Measurements from ENCODE around the gene SGO2.

Gene SGO2, protein sequence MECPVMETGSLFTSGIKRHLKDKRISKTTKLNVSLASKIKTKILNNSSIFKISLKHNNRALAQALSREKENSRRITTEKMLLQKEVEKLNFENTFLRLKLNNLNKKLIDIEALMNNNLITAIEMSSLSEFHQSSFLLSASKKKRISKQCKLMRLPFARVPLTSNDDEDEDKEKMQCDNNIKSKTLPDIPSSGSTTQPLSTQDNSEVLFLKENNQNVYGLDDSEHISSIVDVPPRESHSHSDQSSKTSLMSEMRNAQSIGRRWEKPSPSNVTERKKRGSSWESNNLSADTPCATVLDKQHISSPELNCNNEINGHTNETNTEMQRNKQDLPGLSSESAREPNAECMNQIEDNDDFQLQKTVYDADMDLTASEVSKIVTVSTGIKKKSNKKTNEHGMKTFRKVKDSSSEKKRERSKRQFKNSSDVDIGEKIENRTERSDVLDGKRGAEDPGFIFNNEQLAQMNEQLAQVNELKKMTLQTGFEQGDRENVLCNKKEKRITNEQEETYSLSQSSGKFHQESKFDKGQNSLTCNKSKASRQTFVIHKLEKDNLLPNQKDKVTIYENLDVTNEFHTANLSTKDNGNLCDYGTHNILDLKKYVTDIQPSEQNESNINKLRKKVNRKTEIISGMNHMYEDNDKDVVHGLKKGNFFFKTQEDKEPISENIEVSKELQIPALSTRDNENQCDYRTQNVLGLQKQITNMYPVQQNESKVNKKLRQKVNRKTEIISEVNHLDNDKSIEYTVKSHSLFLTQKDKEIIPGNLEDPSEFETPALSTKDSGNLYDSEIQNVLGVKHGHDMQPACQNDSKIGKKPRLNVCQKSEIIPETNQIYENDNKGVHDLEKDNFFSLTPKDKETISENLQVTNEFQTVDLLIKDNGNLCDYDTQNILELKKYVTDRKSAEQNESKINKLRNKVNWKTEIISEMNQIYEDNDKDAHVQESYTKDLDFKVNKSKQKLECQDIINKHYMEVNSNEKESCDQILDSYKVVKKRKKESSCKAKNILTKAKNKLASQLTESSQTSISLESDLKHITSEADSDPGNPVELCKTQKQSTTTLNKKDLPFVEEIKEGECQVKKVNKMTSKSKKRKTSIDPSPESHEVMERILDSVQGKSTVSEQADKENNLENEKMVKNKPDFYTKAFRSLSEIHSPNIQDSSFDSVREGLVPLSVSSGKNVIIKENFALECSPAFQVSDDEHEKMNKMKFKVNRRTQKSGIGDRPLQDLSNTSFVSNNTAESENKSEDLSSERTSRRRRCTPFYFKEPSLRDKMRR
- long read RNA-seq, donor 1, partial matches to known transcripts = 0 of 1 reads
- long read RNA-seq, donor 1, other reads (novel, unspliced or antisense) = 0 of 1 reads
- long read RNA-seq, donor 2, full-length matches to known transcripts = 1 of 10 reads
- long read RNA-seq, donor 2, partial matches to known transcripts = 9 of 10 reads
- long read RNA-seq, donor 2, other reads (novel, unspliced or antisense) = 0 of 10 reads
- long read RNA-seq, donor 3, partial matches to known transcripts = 7 of 7 reads
- long read RNA-seq, donor 3, other reads (novel, unspliced or antisense) = 0 of 7 reads
- long read RNA-seq, donor 4, partial matches to known transcripts = 11 of 12 reads
- long read RNA-seq, donor 4, other reads (novel, unspliced or antisense) = 0 of 12 reads
- long read RNA-seq, donor 5, partial matches to known transcripts = 19 of 19 reads
- long read RNA-seq, donor 5, other reads (novel, unspliced or antisense) = 0 of 19 reads
- long read RNA-seq, donor 6, partial matches to known transcripts = 19 of 19 reads
- long read RNA-seq, donor 6, other reads (novel, unspliced or antisense) = 0 of 19 reads
- long read RNA-seq, donor 7, full-length matches to known transcripts = 1 of 30 reads
- long read RNA-seq, donor 7, partial matches to known transcripts = 29 of 30 reads
- long read RNA-seq, donor 7, other reads (novel, unspliced or antisense) = 0 of 30 reads
- long read RNA-seq, donor 8, partial matches to known transcripts = 8 of 9 reads
- long read RNA-seq, donor 8, other reads (novel, unspliced or antisense) = 0 of 9 reads

DNA sequence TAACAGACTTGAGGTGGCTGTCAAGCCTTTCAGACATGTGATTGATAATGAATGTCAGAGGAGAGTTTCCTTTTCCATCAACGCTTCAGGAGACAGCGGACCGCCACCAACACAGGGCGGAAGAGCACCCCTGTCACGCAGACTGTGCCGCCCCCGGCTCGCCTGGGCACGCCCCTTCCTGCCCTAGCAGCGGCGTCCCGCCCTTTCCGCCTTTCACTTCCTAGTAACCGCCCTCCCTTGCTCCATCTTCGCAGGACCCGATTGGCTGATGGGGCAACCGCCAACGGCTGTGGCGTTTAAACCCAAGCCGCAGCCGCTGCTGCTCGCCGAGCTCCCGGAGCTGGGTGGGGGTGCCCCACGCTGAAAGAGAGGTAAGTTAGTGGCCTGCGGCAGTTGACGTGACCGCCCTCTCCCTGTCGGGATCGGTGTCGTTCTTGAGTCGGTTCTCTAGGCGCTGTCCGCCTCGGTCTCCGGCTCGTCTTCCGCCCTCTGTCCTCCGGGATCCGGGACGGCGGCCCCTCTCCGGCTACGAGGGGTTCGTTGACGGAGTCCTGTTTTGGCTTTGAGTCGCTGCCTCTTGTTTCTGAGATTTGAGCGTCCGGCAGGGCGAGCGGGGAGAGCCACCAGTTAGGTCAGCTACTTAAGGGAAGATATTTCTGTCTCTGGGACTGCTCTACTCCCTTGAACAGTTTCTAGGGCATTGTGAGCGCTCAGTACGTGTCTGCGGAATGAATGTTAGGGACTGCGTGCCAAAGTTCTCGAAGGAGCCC lies at the start of gene SGO2:
TSS of gene SGO2 (plus strand) at position 326 of the 770 bp plus-strand sequence. CDS start 6,769 bp downstream, outside the sequence.
- DNase-seq = peak; percentile 87

DNA sequence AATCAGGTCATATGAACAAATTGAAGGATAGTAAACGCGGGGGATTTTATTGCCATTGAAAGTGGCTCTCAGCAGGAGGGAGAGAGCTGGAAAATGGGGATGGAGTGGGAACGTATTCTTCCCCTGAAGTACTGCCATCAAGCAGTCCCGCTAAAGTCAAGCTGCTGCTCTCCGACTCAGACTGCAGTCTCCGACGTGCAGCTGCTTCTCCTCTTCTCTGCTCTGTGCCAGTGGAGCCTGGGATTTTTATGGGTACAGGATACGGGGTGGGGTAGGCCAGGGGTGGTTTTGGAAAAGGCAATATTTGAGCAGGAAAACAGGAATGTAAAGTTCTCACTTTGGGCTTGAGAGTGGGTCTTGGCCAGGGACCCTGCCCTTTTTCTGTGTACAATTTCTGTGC lies 49.2 kb upstream of the SGO2 start:
- no peak for DNase-seq

DNA sequence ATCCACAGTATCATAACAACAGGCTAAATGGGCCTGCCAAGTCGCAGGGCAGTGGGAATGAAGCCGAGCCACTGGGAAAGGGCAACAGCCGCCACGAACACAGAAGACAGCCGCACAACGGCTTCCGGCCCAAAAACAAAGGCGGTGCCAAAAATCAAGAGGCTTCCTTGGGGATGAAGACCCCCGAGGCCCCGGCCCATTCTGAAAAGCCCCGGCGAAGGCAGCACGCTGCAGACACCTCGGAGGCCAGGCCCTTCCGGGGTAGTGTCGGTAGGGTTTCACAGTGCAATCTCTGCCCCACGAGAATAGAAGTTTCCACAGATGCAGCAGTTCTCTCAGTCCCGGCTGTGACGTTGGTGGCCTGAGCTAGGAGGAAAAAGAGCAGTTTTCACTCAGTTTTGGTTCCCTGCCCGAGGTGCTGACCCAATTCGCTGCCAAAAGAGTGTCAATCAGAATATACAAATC lies 48.3 kb upstream of the SGO2 start:
- DNase-seq = no peak

DNA sequence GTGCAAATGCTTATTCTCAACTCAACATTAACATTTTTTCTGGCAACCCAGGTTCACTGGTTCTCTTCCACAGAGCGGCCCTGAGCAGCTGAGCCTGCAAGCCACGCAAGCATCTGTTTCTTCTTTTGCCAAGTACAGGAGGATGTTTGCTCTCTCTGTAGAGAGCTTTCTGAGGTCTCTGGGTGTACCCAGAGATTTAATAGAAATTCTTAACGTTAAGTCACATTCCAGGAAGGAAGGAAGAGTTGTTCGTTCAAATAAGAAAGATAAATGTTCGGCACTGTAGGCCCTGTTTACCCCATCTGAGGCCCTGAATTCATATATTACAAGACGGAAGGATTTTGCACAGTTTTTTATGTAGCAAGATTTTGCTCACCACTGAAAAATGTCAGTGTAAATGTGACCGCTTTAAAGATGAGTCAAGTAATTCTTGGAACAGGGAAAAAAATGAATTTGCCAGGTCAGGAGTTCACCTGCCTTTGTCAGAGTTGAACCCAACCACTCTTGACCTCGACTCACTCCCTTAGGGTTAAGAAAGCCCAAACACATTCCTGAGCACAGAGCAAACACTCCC lies 46.2 kb upstream of the SGO2 start:
- DNase-seq = no peak

DNA sequence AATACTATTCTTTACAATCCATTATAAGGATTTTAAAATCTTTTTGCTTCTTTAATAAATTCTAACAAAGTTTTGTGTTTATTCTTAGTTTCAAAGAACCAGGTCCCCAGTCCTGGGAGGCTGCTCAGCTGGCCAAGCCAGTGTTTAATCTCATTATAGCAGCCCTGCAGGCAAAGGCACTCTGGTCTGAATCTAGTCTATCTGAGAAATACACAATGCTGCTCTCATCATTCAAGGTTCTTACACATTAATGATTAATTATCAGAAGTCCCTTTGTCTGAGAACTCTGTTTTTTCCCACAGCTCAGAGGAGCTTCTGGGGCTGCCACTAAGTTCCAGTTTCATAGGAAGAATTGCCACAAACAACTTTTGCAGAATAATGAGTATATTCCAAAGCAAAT lies 43.8 kb upstream of the SGO2 start:
- no peak for DNase-seq

DNA sequence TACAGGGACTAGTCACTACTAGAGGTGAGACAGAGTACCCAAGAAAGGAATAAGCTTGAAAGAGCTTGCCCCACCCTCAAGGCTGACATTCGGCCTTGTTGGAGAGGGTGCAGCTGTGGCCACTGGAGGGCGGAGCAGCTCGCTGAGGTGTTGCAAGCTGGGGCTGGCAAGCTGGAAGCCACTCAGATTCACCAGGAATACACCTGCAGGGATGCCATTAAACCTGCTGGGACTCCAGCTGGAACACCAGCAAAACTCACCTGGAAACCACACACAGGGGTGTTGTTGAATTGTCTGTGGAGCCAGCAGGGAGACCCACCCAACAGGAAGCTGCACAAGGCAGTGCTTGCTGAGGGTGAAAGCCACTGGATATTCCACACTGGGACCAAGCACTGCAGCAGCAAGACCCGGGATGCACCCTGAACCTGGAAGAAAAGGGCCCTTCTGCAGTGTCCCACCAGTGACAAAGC lies 42.2 kb upstream of the SGO2 start:
- DNase-seq = no peak

DNA sequence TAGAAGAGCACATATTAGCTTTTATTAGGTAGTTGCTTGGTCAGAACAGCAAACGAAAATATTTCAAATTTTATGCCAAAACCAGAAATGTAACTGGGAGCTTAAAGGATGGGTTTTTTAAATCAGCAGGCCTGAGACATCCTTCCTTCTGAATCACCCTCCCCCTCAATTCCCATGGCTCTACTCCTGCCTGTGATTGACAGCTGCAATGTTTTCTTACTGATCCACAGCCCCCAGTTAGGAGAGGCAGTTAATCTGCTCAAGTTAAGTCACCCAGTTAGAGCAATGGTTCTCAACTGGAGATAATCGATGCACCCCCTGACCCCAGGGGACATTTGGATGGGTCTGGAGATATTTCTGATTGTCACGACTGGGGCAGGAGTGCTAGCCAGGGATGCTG lies 41.1 kb upstream of the SGO2 start:
- no peak for DNase-seq

DNA sequence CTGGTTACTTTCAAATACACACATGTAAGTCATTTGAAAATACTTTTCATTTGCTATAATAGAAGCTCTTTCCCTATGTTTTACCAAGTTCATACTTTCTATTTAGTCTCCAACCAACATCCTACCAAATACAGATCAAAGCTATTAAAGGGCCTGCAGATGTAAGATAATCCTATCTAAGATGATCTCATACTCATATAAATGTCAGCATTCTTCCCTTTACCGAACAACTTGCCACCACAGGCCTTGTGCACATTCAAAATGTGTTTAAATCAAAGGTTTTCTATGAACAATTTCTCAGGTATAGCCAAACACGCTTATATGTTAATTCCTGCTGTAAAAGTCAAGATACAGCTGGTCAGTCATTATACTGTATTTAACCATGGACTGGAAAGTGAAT lies 39.5 kb upstream of the SGO2 start:
- no peak for DNase-seq

DNA sequence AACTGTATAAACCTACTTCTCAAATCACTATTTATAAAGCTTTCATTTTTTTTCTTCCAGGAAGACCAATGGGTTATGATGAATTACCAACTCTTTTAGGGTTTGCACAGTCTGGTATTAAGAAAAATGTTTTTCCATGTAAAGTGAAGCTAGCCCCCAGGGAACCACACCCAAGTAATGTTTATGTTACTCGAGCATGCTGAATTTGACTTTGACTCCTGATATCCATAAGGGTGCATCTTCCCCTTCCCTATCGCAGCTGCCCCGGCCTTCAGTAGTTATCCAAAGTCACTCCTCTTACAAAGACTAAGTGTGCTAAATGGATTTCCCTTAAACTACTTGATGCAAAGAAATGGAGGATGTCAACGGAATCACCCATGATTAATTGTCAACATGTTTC lies 37.8 kb upstream of the SGO2 start:
- DNase-seq = no peak

DNA sequence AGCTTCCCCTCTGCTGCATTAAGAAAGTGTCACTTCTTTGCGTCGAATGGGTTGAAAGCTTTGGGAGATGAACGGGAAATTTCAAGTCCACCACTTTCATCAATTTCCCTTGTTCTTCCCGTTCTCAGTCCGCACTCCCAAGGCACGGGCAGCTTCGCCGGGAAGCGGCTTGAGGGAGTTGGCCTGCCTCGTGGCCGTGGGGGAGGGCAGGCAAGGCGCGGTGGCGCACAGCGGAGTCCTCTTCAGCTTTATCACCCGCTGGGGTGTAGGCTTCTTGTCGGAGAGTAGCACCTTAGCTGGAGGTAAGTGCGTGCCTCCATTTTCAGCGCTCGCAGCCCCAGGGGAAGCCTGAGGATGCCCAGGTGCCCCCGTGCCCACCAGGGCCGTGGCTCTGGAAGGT lies 36.0 kb upstream of the SGO2 start:
- DNase-seq = no peak

DNA sequence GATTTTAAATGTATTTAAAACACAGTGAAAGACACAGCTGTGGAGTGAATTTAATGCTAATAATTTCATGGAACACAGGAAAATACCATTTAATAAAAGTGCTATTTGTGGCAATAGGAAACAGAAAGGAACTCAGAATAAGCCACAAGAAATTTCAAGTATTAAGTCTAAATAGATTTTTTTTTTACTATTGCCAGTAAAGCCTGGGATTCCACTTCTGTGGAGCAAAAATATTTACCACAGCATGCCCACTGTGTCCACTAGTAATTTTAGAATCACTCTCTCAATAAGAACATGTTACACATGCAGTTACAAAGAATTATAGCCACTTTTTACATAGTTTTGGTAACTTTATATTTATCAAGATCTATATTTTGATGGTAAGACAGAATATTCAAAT lies 33.4 kb upstream of the SGO2 start:
- DNase-seq = no peak

DNA sequence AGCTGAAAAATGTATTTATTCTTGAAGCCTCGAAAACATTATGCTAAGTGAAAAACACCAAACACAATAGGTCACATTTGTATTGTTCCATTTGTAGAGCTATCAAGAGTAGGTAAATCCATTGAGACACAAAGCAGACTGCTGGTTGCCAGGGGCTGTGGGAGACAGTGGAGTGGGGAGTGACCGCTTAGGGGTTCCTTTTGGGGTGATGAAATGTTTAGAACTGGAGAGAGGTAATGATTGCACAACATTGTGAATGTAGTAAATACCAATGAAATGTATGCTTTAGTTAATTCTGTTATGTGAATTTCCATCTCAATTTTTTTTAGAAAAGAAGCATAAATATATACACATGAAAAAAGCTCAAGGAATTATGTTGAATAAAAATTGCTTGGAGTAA lies 32.0 kb upstream of the SGO2 start:
- no peak for DNase-seq

DNA sequence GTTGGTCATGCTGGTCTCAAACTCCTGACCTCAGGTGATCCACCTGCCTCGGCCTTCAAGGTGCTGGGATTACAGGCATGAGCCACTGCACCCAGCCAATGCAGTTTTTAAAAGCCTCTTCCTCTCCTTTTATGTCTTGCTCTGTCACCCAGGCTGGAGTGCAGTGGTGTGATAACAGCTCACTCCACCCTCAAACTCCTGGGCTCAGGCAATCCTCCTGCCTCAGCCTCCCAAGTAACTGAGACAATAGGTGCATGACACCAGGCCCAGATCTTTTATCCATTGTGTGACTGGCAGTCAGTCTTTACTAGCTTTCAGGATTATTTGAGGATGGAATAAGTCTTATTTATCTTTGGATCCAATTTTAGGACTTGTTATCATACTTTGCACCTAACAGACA lies 29.3 kb upstream of the SGO2 start:
- DNase-seq = no peak

DNA sequence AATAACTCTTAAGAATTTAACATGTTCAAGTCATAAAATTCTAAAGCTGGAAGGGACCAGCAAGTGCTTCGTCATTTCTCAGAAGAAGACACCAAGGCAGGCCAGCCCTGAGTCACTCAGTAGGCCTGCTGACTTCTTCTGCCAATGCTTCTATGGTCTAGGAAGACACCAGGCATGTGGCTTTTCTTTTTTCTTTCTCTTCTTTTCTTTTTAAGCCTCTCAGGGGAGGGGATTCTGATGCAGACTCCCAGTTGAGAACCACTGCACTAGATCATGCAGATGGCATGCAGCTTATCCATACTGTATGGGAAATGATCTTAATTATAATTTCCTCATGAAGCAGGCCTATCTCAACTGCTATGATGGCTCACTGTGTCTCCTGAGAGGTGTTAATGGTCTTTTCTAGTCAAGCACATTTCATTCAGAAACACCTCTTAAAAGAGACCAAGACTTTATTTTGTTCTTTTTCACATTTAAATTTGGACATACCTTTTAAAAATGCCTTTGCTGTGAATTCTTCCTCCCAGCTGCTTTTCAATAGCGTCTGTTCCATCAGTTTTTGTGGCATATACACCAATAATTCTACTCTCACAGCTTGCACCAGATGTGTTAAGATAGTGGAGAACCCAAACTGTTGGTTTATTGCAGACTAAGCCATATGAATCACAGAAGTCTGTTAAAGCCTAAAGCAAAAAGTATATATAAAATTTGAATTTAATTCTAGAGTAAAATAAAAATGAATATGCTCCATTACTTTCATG lies 27.4 kb upstream of the SGO2 start:
- no peak for DNase-seq

DNA sequence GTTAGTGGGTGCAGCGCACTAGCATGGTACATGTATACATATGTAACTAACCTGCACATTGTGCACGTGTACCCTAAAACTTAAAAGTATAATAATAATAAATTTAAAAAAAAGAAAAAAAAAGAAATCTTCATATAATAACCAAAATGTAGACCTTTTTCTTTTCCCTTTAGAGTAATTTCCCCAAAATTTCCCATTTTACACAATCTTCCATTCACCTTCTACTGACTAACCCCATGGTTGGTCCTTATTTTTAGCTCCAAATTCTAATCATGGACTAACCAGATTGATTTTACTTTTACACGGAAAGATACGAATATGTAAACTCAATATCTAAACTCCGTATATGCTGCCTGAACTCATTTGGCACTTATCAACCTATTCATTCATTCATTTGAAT lies 23.8 kb upstream of the SGO2 start:
- DNase-seq = no peak

DNA sequence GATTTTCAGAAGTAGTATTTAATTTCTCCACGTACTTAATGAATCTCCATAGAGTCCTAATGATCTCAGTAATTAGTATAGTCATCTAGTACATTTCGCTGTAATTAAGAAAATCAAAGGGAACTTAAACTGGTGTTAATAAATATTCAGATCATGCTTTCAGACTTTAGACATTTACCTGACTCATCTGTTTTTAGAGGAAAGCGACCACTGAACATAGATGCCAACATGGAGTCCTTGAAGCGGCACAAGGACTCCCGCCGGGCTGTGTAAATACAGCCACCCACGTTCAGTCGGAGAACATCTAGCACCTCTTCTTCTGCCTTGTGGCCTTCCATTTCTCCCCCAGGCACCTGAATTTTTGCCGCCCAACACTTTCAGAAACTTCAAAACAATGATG lies 19.3 kb upstream of the SGO2 start:
- DNase-seq = no peak

DNA sequence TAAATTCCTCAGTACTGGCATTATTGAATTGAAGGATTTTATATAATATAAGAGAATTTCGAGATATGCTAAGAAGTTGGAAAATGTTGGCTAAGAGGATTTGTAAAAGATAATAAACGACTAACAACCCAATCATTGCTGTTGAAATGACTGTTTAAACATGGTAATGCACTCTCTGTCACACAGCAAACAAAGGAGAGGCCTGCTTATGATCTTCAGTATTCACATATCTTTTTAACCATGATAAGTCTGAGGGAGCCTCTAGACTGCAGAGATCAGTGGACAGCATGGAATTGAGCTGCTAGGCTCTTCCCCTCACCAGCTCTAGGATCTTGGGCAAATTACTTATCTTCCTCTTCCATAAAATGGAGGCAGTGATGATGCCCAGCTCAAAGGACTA lies 18.8 kb upstream of the SGO2 start:
- DNase-seq = no peak

DNA sequence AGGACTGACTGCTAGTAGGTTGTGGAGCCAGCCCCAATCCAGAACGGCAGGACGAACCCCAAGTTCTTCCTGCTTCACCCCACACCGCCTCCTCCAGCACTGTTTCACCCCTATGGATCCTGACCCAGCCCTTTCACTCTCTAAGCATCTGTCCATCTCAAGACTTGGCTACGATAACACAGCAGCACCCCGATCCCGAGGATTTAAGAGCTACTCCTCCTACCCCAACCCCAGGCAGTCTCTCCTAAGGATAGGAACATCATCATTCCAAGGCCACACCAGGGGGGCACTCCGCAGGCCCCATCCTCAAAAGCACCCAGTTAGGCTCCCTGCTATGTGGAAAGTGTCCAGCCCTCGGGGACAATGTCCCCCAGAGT lies 16.8 kb upstream of the SGO2 start:
- no peak for DNase-seq

Measured in right kidney (tissue), 9 donors.